Central memory CD8-positive, alpha-beta T cell (primary cell): ENCODE results near the gene COX4I1.
"Not testable (repeated sequence)": the region's sequence is repeated elsewhere in the genome, so short reads cannot be mapped to it uniquely, and the experiment has no call there.

Source experiments
- ATAC-seq: fragments of 150-1000 bp; cut with Tn5 transposase; replicated peaks from 2 replicates; pipeline ENCODE4 v1.10.0; 2022; ENCODE audit warnings: mild to moderate bottlenecking, moderate FRiP score, moderate number of reproducible peaks; ENCODE audit not compliant: poor library complexity, severe bottlenecking; ENCODE audit errors: extremely low read depth
- DNase-seq, 2 donors: peaks; one replicate each; pipeline ENCODE4 v3.0.0; 2021; ENCODE audit warnings: low spot score in 2 of 2
- H3K27ac Mint-ChIP-seq: one replicate; pipeline ENCODE4 v1.8.0; 2022; ENCODE audit warnings: low read depth, mild to moderate bottlenecking, moderate library complexity, mixed read lengths
- H3K27me3 Mint-ChIP-seq: one replicate; pipeline ENCODE4 v1.8.0; 2022; ENCODE audit warnings: mixed read lengths
- H3K36me3 Mint-ChIP-seq: one replicate; pipeline ENCODE4 v1.8.0; 2022; ENCODE audit warnings: mild to moderate bottlenecking, moderate library complexity, mixed read lengths; ENCODE audit not compliant: insufficient read depth
- H3K4me1 Mint-ChIP-seq: one replicate; pipeline ENCODE4 v1.8.0; 2022; ENCODE audit warnings: mixed read lengths
- H3K4me3 Mint-ChIP-seq: one replicate; pipeline ENCODE4 v1.8.0; 2022; ENCODE audit warnings: mild to moderate bottlenecking, moderate library complexity, mixed read lengths
- H3K9me3 Mint-ChIP-seq: one replicate; pipeline ENCODE4 v1.8.0; 2022; ENCODE audit warnings: mixed read lengths

Gene COX4I1

GRCh38 chr16:85835227-85835751, 35.8 kb downstream of the COX4I1 start:
- no peaks in the 10 kb centered on the region for H3K36me3 Mint-ChIP-seq
- H3K27me3 Mint-ChIP-seq: peaks cover 66% of the 10 kb centered on the region
- no peak for DNase-seq
- no peak for ATAC-seq
- no peaks in the 10 kb centered on the region for H3K9me3 Mint-ChIP-seq
- H3K4me3 Mint-ChIP-seq: no peak overlapping the region
- no peak overlapping the region for H3K27ac Mint-ChIP-seq
- no peaks in the 10 kb centered on the region for H3K4me1 Mint-ChIP-seq

GRCh38 chr16:85835956-85836705, 36.6 kb downstream of the COX4I1 start:
- Mint-ChIP-seq H3K9me3 (no peaks in the 10 kb centered on the region), H3K27me3 (peaks cover 63% of the 10 kb centered on the region), H3K4me1 (no peaks in the 10 kb centered on the region), H3K4me3 (no peak overlapping the region), H3K27ac (no peak overlapping the region), H3K36me3 (no peaks in the 10 kb centered on the region)
- DNase-seq (no peak), ATAC-seq (no peak)

GRCh38 chr16:85836706-85837582, 37.4 kb downstream of the COX4I1 start:
- no peak overlapping the region for H3K27ac Mint-ChIP-seq
- ATAC-seq (no peak), DNase-seq (no peak)
- peaks cover 59% of the 10 kb centered on the region for H3K27me3 Mint-ChIP-seq
- no peaks in the 10 kb centered on the region for H3K4me1 Mint-ChIP-seq
- H3K36me3 Mint-ChIP-seq: no peaks in the 10 kb centered on the region
- no peaks in the 10 kb centered on the region for H3K9me3 Mint-ChIP-seq
- H3K4me3 Mint-ChIP-seq: no peak overlapping the region

GRCh38 chr16:85837654-85838053, 38.2 kb downstream of the COX4I1 start:
- not testable (repeated sequence) for H3K4me3 Mint-ChIP-seq, DNase-seq, H3K9me3 Mint-ChIP-seq, H3K4me1 Mint-ChIP-seq, H3K36me3 Mint-ChIP-seq, ATAC-seq, H3K27ac Mint-ChIP-seq
- peaks cover 54% of the 10 kb centered on the region for H3K27me3 Mint-ChIP-seq

- no peak overlapping the region for H3K27ac Mint-ChIP-seq
- DNase-seq: no peak
- no peaks in the 10 kb centered on the region for H3K9me3 Mint-ChIP-seq
- H3K27me3 Mint-ChIP-seq: peaks cover 54% of the 10 kb centered on the region
- ATAC-seq: no peak
- no peaks in the 10 kb centered on the region for H3K4me1 Mint-ChIP-seq
- no peaks in the 10 kb centered on the region for H3K36me3 Mint-ChIP-seq
- H3K4me3 Mint-ChIP-seq: no peak overlapping the region
Measured at GRCh38 chr16:85838381-85838780, 38.9 kb downstream of the COX4I1 start.

- no peak for ATAC-seq
- no peak overlapping the region for H3K4me3 Mint-ChIP-seq
- H3K27me3 Mint-ChIP-seq: peaks cover 58% of the 10 kb centered on the region
- no peak overlapping the region for H3K27ac Mint-ChIP-seq
- no peaks in the 10 kb centered on the region for H3K9me3 Mint-ChIP-seq
- H3K36me3 Mint-ChIP-seq: no peaks in the 10 kb centered on the region
- no peaks in the 10 kb centered on the region for H3K4me1 Mint-ChIP-seq
- DNase-seq: no peak
Measured at GRCh38 chr16:85838876-85839585, 39.5 kb downstream of the COX4I1 start.

- H3K4me1 Mint-ChIP-seq: peaks cover 3% of the 10 kb centered on the region
- ATAC-seq (no peak), DNase-seq (no peak)
- no peak overlapping the region for H3K27ac Mint-ChIP-seq
- peaks cover 66% of the 10 kb centered on the region for H3K27me3 Mint-ChIP-seq
- H3K36me3 Mint-ChIP-seq: no peaks in the 10 kb centered on the region
- no peak overlapping the region for H3K4me3 Mint-ChIP-seq
- no peaks in the 10 kb centered on the region for H3K9me3 Mint-ChIP-seq
Measured at GRCh38 chr16:85839681-85840240, 40.3 kb downstream of the COX4I1 start.

GRCh38 chr16:85840395-85840794, 40.9 kb downstream of the COX4I1 start:
- H3K4me3 Mint-ChIP-seq: no peak overlapping the region
- DNase-seq (no peak), ATAC-seq (no peak)
- H3K27ac Mint-ChIP-seq: no peak overlapping the region
- no peaks in the 10 kb centered on the region for H3K36me3 Mint-ChIP-seq
- H3K4me1 Mint-ChIP-seq: peaks cover 7% of the 10 kb centered on the region
- H3K9me3 Mint-ChIP-seq: no peaks in the 10 kb centered on the region
- peaks cover 72% of the 10 kb centered on the region for H3K27me3 Mint-ChIP-seq

- peaks cover 72% of the 10 kb centered on the region for H3K27me3 Mint-ChIP-seq
- H3K36me3 Mint-ChIP-seq: no peaks in the 10 kb centered on the region
- peaks cover 7% of the 10 kb centered on the region for H3K4me1 Mint-ChIP-seq
- ATAC-seq (no peak), DNase-seq (no peak)
- no peak overlapping the region for H3K4me3 Mint-ChIP-seq
- no peak overlapping the region for H3K27ac Mint-ChIP-seq
- H3K9me3 Mint-ChIP-seq: no peaks in the 10 kb centered on the region
Measured at GRCh38 chr16:85840801-85841200, 41.3 kb downstream of the COX4I1 start.

GRCh38 chr16:85842435-85842834, 42.9 kb downstream of the COX4I1 start:
- ATAC-seq (no peak), DNase-seq (no peak)
- Mint-ChIP-seq H3K9me3 (no peaks in the 10 kb centered on the region), H3K27ac (no peak overlapping the region), H3K27me3 (peaks cover 75% of the 10 kb centered on the region), H3K36me3 (no peaks in the 10 kb centered on the region), H3K4me3 (no peak overlapping the region), H3K4me1 (peaks cover 7% of the 10 kb centered on the region)

GRCh38 chr16:85842848-85843247, 43.4 kb downstream of the COX4I1 start:
- Mint-ChIP-seq H3K36me3 (no peaks in the 10 kb centered on the region), H3K27me3 (peaks cover 76% of the 10 kb centered on the region), H3K9me3 (no peaks in the 10 kb centered on the region), H3K4me1 (peaks cover 7% of the 10 kb centered on the region), H3K4me3 (no peak overlapping the region), H3K27ac (no peak overlapping the region)
- DNase-seq (no peak), ATAC-seq (no peak)

GRCh38 chr16:85843471-85844168, 44.1 kb downstream of the COX4I1 start:
- peaks cover 77% of the 10 kb centered on the region for H3K27me3 Mint-ChIP-seq
- no peaks in the 10 kb centered on the region for H3K9me3 Mint-ChIP-seq
- DNase-seq: no peak
- ATAC-seq: no peak
- no peak overlapping the region for H3K4me3 Mint-ChIP-seq
- no peaks in the 10 kb centered on the region for H3K36me3 Mint-ChIP-seq
- peaks cover 7% of the 10 kb centered on the region for H3K4me1 Mint-ChIP-seq
- no peak overlapping the region for H3K27ac Mint-ChIP-seq
